NCI-H146 treated with DMSO at 0.1 percent for 48 hours (cell line): ENCODE measurements around the gene SEMA5B.

Experiments used
- DNase-seq: peaks from one replicate; lab custom pipeline; 2025; ENCODE audit not compliant: unreplicated experiment; lab: John Stamatoyannopoulos, UW

SEMA5B gene

GRCh38 chr3:122945230-122945629 lies 82.3 kb downstream of the SEMA5B start:
- DNase-seq, result no peak

GRCh38 chr3:122944671-122945161 lies 82.8 kb downstream of the SEMA5B start:
- no peak for DNase-seq

- DNase-seq, result no peak
These were observed 83.8 kb downstream of the SEMA5B start for GRCh38 chr3:122943828-122944190.

- peak; percentile 64 for DNase-seq
These were observed 84.4 kb downstream of the SEMA5B start for GRCh38 chr3:122942937-122943827.

- DNase-seq, result no peak
These were observed 85.3 kb downstream of the SEMA5B start for GRCh38 chr3:122942239-122942638.

GRCh38 chr3:122941228-122942206 lies 86.0 kb downstream of the SEMA5B start:
- DNase-seq, result no peak

GRCh38 chr3:122940628-122941086 lies 86.9 kb downstream of the SEMA5B start:
- no peak for DNase-seq

GRCh38 chr3:122938783-122939425 lies 88.7 kb downstream of the SEMA5B start:
- no peak for DNase-seq

GRCh38 chr3:122937745-122938144 lies 89.8 kb downstream of the SEMA5B start:
- no peak for DNase-seq

GRCh38 chr3:122936986-122937385 lies 90.6 kb downstream of the SEMA5B start:
- peak; percentile 60 for DNase-seq

GRCh38 chr3:122936335-122936734 lies 91.2 kb downstream of the SEMA5B start:
- DNase-seq, result no peak

- no peak for DNase-seq
These were observed 93.3 kb downstream of the SEMA5B start for GRCh38 chr3:122934251-122934650.

GRCh38 chr3:122932251-122932967 lies 95.2 kb downstream of the SEMA5B start:
- no peak for DNase-seq

GRCh38 chr3:122931636-122932035 lies 95.9 kb downstream of the SEMA5B start:
- no peak for DNase-seq

- no peak for DNase-seq
These were observed 97.2 kb downstream of the SEMA5B start for GRCh38 chr3:122930063-122930997.

GRCh38 chr3:122929188-122930062 lies 98.1 kb downstream of the SEMA5B start:
- DNase-seq, result no peak

GRCh38 chr3:122928396-122929187 lies 99.0 kb downstream of the SEMA5B start:
- no peak for DNase-seq
